ENCODE measurements around the gene ASIP.
"Not testable (repeated sequence)": the region's sequence is repeated elsewhere in the genome, so short reads cannot be mapped to it uniquely, and the experiment has no call there.

The ASIP gene

GRCh38 chr20:34290471-34290870 is 49.2 kb downstream of the ASIP start:
- DNase-seq, result no peak

DNA sequence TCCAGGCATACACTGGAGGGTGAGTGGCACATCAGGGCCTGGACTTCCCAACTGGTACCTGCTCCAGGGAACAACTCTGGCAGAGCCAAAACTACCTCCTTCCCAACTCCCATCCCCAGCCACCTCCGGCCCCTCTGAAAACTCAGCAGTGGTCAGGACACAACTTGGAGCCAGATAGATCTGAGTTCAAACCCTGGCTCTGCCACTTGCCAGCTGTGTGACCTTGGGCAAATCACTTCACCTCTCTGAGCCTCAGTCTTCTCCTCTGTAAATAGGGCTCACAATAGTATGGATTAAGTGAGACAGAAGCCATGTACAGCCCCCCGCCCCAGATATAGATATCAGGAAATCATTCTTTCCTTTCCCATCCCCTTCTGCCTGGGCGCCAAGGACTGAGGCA is 51.3 kb downstream of the ASIP start:
- DNase-seq, result no peak

DNA sequence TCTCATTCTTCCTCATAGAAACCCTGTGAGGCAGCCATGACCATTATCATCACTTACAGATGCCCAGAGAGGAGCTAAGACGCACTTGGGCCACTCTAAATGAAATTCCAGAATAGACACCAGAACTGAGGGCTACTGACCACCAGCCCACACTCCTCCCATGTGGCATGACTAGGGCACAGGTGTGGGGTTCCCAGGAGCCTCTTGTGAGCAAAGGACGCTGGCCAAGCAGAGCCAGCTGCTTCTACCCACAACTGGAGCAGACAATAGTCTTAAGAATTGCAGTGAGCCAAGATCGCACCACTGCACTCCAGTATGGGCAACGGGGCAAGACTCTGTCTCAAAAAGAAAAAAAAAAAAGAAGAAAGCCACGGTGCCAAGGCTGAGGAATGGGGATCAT is 51.9 kb downstream of the ASIP start:
- DNase-seq, result no peak

GRCh38 chr20:34293589-34293988 is 52.4 kb downstream of the ASIP start:
- DNase-seq, result no peak

- DNase-seq, result no peak
Measured at GRCh38 chr20:34294563-34294962, 53.3 kb downstream of the ASIP start.

GRCh38 chr20:34295284-34295683 is 54.1 kb downstream of the ASIP start:
- DNase-seq, result no peak

- DNase-seq, result no peak
Measured at GRCh38 chr20:34296468-34296867, 55.2 kb downstream of the ASIP start.

- DNase-seq, result not testable (repeated sequence)
Measured at GRCh38 chr20:34298294-34298784, 57.1 kb downstream of the ASIP start.

GRCh38 chr20:34299556-34300255 is 58.5 kb downstream of the ASIP start:
- DNase-seq, result no peak

GRCh38 chr20:34300256-34300806 is 59.1 kb downstream of the ASIP start:
- DNase-seq, result no peak

DNA sequence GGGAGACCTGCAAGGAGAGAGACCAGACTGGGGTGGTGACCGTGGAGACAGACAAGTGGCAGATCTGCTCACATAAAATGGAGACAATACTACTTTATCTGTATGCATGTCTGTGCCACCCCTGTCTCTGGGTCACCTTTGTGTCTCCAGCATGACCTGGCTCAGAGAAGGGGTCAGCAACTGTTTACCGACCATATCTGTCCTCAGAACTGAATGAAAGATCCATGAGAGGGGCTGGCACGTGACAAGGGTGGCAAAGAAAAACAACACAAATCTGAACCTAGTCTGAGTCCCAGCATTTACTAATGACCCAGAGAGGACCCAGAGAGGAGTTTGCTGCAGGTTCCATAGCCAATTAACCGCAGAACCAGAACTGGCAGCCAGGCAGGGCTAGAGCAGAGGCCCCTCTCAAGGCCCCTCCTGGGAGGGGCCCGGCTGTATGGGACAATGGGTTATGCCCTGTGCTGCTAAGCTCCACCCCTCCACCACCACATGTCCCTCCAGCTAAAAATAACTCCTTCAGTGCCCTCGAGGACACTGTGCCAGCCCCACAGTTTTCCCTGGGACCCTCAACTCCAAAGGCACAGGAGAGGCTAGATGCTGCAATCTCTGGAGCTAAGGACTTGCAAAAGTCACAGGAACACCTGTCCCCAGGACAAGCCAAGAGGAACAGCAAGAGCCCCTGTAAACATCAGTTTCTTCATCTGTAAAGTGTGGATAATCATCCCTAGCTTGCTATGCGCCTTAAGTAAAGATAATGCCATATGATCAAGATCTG is 59.8 kb downstream of the ASIP start:
- DNase-seq, result no peak

GRCh38 chr20:34301587-34302311 is 60.5 kb downstream of the ASIP start:
- no peak for DNase-seq

DNA sequence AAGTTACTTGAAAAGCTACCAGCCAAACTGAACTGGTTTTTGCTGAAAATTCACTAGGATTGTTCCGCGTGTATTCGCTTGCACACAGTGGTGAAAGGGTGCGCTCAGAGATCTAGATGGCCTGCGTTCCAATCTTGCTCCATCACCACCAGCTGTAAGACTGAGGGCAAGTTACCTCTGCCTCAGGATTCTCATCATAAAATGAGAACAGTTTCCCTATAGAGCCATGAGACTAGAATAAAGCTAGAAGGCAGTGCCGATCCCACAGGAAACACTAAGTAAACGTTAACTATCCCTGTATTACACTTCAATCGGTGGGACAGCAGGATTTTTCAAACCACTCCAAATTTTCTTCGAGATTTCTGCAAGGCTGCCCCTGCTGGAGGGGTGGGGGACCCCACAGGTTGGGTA is 61.1 kb downstream of the ASIP start:
- DNase-seq, result no peak

- DNase-seq, result peak; percentile 36 to 88
Measured at GRCh38 chr20:34302723-34303533, 61.7 kb downstream of the ASIP start, which contains the start of gene AHCY. TSS of gene AHCY (minus strand) at chr20:34303355. CDS start at chr20:34303270, 85 bp downstream.

GRCh38 chr20:34305333-34306230 is 64.4 kb downstream of the ASIP start:
- no peak for DNase-seq

DNA sequence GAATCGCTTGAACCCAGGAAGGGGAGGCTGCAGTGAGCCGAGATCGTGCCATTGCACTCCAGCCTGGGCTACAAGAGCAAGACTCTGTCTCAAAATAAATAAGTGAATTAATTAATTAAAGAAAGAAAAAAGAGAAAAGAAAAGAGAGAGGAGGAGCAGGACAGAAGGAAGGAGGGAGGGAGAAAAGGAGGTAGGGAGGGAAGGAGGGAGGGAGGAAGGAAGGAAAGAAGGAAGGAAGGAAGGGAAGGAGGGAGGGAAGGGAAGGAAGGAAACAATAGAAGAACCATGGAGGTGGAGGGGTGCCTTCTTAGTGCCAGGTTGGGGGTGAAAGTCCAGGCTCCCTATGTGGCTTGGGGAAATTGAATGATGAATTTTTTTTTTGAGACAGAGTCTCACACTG is 68.5 kb downstream of the ASIP start:
- DNase-seq, result no peak

GRCh38 chr20:34310481-34311117 is 69.4 kb downstream of the ASIP start:
- no peak for DNase-seq

- no peak for DNase-seq
Measured at GRCh38 chr20:34311118-34312023, 70.1 kb downstream of the ASIP start.

GRCh38 chr20:34312024-34312460 is 70.8 kb downstream of the ASIP start:
- DNase-seq, result no peak

All from cerebellar nuclear complex (tissue), 1 donor.